AG09319 (cell line): ENCODE results near the gene NDST1.
A peak's percentile ranks its signal among the peaks of the same experiment; 100 is the strongest.

Experiments
- DNase-seq: peaks from one replicate; pipeline ENCODE4 v3.0.0-alpha.2; 2010; ENCODE audit warnings: low read depth; ENCODE audit errors: extremely low read depth
- TF ChIP-seq, protein P1 (sequence below): IDR thresholded peaks from 2 replicates; pipeline ENCODE4 v1.5.1; 2011; ENCODE audit warnings: low read depth, mild to moderate bottlenecking, inconsistent platforms, low read length, moderate library complexity

Gene NDST1

DNA sequence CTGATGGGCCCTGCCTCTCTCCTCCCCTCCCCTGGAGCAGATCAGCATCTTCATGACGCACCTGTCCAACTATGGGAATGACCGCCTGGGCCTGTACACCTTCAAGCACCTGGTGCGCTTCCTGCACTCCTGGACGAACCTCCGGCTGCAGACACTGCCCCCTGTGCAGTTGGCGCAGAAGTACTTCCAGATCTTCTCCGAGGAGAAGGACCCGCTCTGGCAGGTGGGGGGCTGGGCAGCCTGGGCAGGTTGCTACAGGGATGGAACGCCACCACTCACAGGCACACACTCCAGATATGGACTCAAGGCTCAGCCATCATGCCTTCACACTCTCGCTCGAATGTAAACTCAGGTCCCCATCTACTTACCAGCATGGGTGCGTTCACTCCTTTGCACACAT is 32.1 kb downstream of the NDST1 start:
- no peak for DNase-seq
- TF ChIP-seq, protein P1, sequence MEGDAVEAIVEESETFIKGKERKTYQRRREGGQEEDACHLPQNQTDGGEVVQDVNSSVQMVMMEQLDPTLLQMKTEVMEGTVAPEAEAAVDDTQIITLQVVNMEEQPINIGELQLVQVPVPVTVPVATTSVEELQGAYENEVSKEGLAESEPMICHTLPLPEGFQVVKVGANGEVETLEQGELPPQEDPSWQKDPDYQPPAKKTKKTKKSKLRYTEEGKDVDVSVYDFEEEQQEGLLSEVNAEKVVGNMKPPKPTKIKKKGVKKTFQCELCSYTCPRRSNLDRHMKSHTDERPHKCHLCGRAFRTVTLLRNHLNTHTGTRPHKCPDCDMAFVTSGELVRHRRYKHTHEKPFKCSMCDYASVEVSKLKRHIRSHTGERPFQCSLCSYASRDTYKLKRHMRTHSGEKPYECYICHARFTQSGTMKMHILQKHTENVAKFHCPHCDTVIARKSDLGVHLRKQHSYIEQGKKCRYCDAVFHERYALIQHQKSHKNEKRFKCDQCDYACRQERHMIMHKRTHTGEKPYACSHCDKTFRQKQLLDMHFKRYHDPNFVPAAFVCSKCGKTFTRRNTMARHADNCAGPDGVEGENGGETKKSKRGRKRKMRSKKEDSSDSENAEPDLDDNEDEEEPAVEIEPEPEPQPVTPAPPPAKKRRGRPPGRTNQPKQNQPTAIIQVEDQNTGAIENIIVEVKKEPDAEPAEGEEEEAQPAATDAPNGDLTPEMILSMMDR: no peak

DNA sequence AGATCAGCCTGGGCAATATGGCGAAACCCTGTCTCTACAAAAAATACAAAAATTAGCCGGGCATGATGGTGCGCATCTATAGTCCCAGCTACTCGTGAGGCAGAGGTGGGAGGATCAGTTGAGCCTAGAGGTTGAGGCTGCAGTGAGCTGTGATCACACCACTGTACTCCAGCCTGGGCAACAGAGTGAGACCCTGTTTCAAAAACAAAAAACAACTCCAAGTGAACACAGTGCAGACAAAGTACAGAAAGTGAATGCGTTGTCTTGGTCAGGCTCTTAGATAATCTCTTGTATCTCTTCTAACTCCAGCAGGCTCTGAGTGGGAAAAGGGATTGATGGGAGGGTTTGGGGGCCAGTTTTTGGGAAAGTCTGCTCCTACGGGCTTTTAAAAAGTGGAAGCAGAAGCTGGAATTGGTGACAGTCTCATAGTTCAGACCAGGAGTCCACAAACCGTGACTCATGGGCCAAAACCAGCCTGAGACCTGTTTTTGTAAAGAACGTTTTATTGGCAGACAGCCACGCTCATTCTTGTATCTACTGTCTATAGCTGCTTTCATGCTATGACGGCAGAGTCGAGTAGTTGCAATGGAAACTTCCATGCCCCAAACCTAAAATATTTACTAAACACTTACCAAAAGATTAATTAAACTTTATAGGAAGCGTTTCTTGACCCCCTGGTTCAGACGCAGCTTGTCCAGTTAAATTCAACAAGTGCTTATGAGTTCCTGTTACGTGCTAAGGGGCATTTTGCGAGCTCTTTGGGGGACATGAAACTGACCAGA is 32.9 kb downstream of the NDST1 start:
- TF ChIP-seq, protein P1: no peak
- DNase-seq: peak; percentile 43

DNA sequence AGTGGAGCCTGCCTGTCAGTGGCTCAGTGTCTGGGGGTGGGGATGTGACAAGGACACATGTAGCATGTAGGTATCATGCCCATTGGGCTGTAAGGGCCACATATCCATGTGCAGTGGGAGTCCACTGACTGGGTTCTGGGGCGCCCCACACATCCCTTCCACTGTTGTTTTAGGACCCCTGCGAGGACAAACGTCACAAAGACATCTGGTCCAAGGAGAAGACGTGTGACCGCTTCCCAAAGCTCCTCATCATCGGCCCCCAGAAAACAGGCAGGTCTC is 33.4 kb downstream of the NDST1 start:
- TF ChIP-seq, protein P1: no peak
- DNase-seq: no peak

DNA sequence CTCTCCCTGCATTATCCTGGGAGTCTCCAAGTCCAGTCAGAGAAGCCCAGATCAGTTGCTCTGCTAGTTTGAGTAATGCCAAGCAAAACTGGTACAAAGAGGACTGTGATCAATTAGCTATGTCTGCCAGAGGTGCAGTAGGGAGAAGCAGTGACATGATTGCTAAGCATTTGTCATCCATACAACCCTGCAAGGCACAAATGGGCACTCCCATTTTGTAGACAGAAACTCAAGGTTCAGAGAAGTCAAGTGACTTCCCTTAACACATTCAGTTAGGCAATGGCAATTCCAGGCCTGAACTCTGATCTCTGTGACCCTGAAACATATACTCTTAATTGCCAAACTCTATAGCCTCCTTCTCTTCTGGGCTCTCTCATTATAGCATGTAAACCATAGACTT is 34.0 kb downstream of the NDST1 start:
- no peak for DNase-seq
- TF ChIP-seq, protein P1: no peak

DNA sequence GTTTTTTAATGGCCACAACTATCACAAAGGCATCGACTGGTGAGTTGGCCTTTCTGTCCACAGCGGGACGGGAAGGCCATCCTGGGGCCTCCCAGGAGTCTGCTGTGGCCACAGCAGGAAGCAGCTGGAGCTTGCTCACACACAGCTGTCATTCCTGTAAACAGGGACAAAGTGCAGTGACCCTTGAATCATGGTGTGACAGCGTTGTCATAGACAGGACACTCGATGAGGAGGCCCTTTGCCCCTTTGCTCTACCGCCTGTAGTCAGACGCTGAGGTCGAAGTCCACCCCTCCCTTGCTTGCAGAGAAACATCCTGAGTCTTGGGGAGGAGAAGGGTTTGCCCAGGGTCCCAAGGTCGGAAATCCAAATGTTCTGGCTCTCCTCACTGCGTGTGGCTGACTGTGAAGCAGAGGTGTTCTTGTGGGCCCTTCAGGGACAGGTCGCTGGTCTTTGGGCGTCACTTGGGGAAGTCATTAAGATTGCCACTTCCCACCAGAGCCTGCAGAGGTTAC is 35.1 kb downstream of the NDST1 start:
- TF ChIP-seq, protein P1: no peak
- DNase-seq: no peak

DNA sequence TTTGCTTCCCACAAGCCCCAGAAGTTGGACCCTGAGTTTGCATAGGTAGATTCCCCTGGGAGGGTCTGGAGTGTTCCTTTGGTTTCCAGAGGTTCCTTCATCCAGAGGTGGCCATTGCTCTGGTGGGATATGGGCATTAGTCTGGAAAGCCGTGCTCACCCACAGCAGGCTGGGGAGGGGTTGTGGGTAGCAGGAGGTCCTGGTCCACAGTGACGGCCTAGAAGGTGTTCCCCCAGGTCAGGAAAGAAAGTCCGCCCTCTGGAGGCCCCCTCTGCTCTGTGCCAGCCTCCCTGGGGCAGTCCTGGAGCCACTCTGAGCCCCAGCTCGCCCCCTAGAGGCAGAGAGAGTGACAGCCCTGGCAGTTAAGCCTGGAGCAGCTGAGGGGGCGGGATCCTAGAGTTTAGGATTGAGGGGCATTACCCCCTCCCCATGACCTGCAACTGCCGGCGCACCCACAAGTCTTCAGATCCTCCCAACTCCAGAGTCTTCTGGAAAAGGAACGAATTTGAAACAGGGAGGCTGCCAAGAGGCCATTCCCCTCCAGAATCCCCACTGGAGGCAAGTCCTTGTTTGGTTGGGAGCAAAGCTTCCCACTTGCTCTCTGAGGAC is 36.8 kb downstream of the NDST1 start:
- DNase-seq: no peak
- TF ChIP-seq, protein P1: peak; percentile 86

DNA sequence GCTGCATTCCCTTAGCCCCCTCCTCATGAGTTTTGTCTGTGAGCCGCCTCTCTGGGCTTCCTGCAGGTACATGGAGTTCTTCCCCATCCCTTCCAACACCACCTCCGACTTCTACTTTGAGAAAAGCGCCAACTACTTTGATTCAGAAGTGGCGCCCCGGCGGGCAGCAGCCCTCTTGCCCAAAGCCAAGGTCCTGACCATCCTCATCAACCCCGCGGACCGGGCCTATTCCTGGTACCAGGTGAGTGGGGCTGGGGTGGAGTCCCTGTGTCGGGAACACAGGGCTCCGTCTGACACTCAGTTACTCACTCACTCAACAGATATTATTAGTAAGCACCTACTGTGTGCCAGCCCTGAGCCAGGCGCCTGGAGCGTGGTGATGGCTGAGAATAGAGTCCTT is 37.3 kb downstream of the NDST1 start:
- no peak for DNase-seq
- TF ChIP-seq, protein P1: no peak
